OCI-LY3 (cell line): ENCODE measurements around the gene EDEM2.

Experiments
- CTCF ChIP-seq: fragments of 200-600, 300-600 bp; sonication (generic); IDR thresholded peaks from 2 replicates; pipeline ENCODE4 v1.5.1; 2014; ENCODE audit warnings: antibody characterized with exemption, low read length, low read depth
- EZH2phosphoT487 ChIP-seq: fragments of 200-600 bp; shearing (Covaris generic); IDR thresholded peaks from 2 replicates; pipeline ENCODE4 v1.6.1; 2018; ENCODE audit warnings: antibody characterized with exemption, mixed run types, low read depth

DNA sequence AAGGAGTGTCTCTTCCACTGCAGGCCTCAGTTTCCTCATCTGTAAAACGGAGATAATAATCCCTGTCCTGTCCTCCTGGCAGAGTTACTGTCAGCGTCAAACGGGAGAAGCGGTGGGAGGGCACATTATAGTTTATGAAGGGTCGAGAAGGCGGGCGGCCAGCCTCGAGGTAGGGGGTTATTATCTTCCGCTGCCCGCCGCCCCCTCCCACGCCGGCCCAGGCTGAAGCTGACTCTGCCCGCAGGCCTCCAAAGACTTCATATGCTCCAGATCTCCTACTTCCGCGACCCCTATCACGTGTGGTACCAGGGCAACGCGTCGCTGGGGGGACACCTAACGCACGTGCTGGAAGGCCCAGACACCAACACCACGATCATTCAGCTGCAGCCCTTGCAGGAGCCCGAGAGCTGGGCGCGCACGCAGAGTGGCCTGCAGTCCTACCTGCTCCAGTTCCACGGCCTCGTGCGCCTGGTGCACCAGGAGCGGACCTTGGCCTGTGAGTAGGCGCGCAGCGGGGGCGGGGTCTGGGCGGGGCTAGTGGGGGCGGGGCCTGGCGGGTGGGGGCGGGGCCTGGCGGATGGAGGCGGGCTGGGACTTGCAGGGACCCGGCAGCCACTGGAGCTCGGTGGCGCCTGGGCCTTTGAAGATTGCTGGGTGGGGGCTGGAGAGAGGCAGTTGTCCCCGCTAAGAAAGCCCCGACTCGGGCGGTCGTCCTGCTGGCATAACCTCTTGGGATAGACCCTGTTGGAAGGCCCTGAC lies 27.5 kb upstream of the EDEM2 start:
- no peak for TF ChIP-seq EZH2phosphoT487
- TF ChIP-seq CTCF = no peak
